ENCODE measurements around the gene GPR61. TPM values are rescaled to one million over a fixed set of nuclear protein-coding genes. Genes with fewer than 3 reads are reported as not detected.

The GPR61 gene
- total RNA-seq, result under 0.01 TPM in 1 of 2 replicates, not detected in the other

GRCh38 chr1:109539676-109540075, at the start of gene GPR61:
Gene GPR61 (plus strand): TSS chr1:109539872. CDS start chr1:109543023, 3,151 bp downstream.
- DNase-seq (ENCODE audit: low read depth), result no peak
- no peak within 1 kb of the TSS for H3K4me3 ChIP-seq (ENCODE audit: low read depth, low read length)
- TF ChIP-seq CTCF (IDR thresholded peaks at IDR 0.05; ENCODE audit: insufficient read depth, low read depth, low read length), result no peak

GRCh38 chr1:109490029-109490933, 49.4 kb upstream of the GPR61 start:
- H3K4me3 ChIP-seq (ENCODE audit: low read depth, low read length), result no peak overlapping the region
- DNase-seq (ENCODE audit: low read depth), result peak; percentile 61

GRCh38 chr1:109490934-109491302, 48.8 kb upstream of the GPR61 start:
- TF ChIP-seq CTCF (IDR thresholded peaks at IDR 0.05; ENCODE audit: insufficient read depth, low read depth, low read length), result no peak
- DNase-seq (ENCODE audit: low read depth), result no peak
- H3K4me3 ChIP-seq (ENCODE audit: low read depth, low read length), result no peak overlapping the region

More at GRCh38 chr1:109490029-109490933, 49.4 kb upstream of the GPR61 start:
- peak; percentile 89 for TF ChIP-seq CTCF (IDR thresholded peaks at IDR 0.05; ENCODE audit: insufficient read depth, low read depth, low read length)

- H3K4me3 ChIP-seq (ENCODE audit: low read depth, low read length), result no peak overlapping the region
Observed at GRCh38 chr1:109491372-109491771, 48.3 kb upstream of the GPR61 start.

GRCh38 chr1:109492779-109493178, 46.9 kb upstream of the GPR61 start:
- no peak for TF ChIP-seq CTCF (IDR thresholded peaks at IDR 0.05; ENCODE audit: insufficient read depth, low read depth, low read length)
- H3K4me3 ChIP-seq (ENCODE audit: low read depth, low read length), result no peak overlapping the region
- no peak for DNase-seq (ENCODE audit: low read depth)

More at GRCh38 chr1:109491372-109491771, 48.3 kb upstream of the GPR61 start:
- DNase-seq (ENCODE audit: low read depth), result no peak
- TF ChIP-seq CTCF (IDR thresholded peaks at IDR 0.05; ENCODE audit: insufficient read depth, low read depth, low read length), result no peak

- H3K4me3 ChIP-seq (ENCODE audit: low read depth, low read length), result no peak overlapping the region
- TF ChIP-seq CTCF (IDR thresholded peaks at IDR 0.05; ENCODE audit: insufficient read depth, low read depth, low read length), result no peak
- DNase-seq (ENCODE audit: low read depth), result no peak
Observed at GRCh38 chr1:109493227-109493626, 46.4 kb upstream of the GPR61 start.
